LNCaP clone FGC (cell line): Measurements from ENCODE around the gene RABL6.
"Not testable (repeated sequence)": the region's sequence is repeated elsewhere in the genome, so short reads cannot be mapped to it uniquely, and the experiment has no call there.

Source experiments
- DNase-seq: peaks from one replicate; pipeline ENCODE4 v3.0.0-alpha.2; 2011; ENCODE audit warnings: low read depth
- H3K4me3 ChIP-seq: 2 replicates; pipeline ENCODE4 v1.5.1; 2011; ENCODE audit warnings: mild to moderate bottlenecking, low read depth, low read length, control low read depth
- TF ChIP-seq, protein P1 (sequence below): IDR thresholded peaks from 2 replicates; pipeline ENCODE4 v1.5.1; 2012; ENCODE audit warnings: mild to moderate bottlenecking; ENCODE audit not compliant: control insufficient read depth, insufficient read depth; ENCODE audit errors: extremely low read depth

Gene RABL6, protein sequence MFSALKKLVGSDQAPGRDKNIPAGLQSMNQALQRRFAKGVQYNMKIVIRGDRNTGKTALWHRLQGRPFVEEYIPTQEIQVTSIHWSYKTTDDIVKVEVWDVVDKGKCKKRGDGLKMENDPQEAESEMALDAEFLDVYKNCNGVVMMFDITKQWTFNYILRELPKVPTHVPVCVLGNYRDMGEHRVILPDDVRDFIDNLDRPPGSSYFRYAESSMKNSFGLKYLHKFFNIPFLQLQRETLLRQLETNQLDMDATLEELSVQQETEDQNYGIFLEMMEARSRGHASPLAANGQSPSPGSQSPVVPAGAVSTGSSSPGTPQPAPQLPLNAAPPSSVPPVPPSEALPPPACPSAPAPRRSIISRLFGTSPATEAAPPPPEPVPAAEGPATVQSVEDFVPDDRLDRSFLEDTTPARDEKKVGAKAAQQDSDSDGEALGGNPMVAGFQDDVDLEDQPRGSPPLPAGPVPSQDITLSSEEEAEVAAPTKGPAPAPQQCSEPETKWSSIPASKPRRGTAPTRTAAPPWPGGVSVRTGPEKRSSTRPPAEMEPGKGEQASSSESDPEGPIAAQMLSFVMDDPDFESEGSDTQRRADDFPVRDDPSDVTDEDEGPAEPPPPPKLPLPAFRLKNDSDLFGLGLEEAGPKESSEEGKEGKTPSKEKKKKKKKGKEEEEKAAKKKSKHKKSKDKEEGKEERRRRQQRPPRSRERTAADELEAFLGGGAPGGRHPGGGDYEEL

DNA sequence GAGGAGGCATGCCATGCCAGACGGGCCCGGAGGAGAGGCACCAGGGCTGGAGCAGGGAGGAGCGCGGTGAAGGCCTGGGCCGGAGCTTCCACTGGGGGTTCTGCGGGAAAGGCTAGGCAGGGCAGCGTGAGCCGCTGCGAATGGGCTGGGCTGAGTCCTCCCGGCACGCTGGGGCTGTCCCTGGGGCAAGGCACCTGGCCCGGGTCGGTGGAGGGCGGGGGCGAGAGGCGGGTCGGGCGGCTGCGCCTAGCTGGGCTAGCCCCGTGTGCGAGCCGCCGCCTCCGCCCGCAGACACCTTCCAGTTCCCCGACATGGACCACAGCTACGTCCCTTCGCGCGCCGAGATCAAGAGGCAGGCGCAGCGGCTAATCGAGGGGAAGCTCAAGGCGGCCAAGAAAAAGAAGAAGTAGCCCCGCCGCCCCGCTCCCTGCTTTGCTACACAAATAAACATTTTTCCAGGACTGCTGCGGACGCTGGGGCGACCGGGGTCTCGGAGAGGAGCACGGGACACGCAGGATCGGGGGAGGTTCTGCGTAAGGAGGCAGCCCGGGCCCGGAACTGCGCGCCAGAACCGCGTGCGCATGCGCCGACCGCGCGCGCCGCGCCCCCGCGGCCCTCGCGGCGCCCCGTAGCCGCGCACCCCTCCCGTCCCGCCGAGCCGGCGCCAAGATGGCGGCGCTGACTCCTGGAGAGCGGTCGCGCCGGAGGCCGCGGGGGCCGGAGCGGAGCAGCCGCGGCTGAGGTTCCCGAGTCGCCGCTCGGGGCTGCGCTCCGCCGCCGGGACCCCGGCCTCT, at the start of gene RABL6:
Gene RABL6 (plus strand): TSS at position 668 of the 794 bp plus-strand sequence. CDS start 249 bp downstream, outside the sequence.
- peak within 1 kb of the TSS; percentile 81 for H3K4me3 ChIP-seq
- TF ChIP-seq, protein P1, sequence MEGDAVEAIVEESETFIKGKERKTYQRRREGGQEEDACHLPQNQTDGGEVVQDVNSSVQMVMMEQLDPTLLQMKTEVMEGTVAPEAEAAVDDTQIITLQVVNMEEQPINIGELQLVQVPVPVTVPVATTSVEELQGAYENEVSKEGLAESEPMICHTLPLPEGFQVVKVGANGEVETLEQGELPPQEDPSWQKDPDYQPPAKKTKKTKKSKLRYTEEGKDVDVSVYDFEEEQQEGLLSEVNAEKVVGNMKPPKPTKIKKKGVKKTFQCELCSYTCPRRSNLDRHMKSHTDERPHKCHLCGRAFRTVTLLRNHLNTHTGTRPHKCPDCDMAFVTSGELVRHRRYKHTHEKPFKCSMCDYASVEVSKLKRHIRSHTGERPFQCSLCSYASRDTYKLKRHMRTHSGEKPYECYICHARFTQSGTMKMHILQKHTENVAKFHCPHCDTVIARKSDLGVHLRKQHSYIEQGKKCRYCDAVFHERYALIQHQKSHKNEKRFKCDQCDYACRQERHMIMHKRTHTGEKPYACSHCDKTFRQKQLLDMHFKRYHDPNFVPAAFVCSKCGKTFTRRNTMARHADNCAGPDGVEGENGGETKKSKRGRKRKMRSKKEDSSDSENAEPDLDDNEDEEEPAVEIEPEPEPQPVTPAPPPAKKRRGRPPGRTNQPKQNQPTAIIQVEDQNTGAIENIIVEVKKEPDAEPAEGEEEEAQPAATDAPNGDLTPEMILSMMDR = no peak
- DNase-seq = no peak

DNA sequence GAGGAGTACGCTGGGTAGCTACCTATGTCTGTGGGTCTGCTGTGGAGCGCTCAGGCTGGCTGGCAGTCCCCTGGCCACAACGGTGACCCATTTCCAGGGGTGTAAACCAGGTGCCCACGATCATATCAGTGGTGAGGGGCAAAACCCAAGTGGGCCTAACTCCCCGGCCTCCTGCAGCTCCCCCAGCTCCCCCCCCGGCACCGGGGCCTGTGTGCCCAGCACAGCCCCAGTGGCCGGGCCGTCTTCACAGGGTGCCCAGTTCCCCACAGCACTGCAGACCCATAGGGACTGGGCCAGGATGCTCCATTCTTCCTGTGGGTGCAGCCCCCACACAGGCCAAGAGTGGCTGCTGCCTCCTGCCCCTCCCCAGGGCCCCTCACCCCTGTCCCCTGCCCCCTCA, 48.7 kb upstream of the RABL6 start:
- TF ChIP-seq, protein P1 = no peak
- DNase-seq = no peak
- no peak overlapping the region for H3K4me3 ChIP-seq

DNA sequence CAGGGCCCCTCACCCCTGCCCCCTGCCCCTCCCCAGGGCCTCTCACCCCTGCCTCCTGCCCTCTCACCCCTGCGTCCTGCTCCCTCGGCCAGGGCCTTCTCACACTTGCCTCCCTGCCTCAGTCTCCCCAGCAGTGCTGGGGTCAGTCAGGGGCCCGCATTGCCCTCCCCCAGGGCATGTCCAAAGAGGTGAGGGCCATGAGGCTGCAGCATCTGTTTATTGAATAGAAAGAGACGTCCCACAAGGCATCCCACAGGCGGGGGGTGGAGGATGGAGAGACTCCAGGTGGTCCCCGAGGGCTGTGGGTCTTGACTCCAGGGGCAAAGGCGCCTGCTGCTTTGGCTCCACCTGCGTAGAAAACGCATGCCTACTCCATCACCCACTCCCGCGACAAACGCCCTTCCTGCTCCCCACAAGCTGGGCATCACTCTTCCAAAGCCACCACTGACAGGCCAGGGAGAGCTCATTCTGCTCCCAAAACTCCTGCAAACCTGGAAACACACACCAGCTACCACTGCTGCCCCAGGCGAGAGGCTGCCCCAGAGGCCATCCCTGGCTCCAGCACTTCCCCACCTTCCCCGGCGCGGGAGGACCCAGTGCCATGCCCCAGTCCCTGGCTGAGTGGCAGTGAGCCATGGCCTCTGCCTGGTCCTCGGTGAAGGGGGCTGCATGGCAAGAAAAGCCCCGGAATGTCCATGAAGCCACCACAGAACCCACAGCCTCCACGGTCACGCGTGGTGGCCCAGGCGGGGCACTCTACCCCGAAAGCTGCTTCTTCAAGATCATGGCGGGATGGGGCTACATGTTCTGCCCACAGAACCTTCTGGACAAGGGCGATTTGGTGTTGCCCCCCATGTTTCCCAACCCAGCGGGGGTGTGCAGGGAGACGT, 48.1 kb upstream of the RABL6 start:
- TF ChIP-seq, protein P1 = no peak
- H3K4me3 ChIP-seq = no peak overlapping the region
- no peak for DNase-seq

DNA sequence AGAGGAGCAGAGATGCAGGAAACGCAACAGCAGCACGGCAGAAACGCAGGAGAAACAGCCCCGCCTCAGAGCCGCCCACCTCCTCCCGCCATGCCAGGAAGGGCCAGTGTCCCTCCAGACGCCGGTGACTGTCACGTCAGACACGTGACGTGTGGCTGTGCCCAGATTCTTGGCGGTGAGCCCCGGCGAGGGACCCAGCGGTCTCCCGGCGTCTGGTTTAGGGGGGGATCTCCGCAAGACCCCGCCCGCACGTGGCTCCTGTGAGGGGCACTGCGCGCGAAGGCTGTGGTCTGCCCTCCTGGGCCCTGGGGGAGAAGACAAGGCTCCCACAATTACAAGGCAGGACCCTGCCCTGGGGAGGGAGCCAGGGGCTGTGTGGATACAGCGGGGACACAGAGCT, 47.3 kb upstream of the RABL6 start:
- TF ChIP-seq, protein P1 = no peak
- DNase-seq = no peak
- no peak overlapping the region for H3K4me3 ChIP-seq

DNA sequence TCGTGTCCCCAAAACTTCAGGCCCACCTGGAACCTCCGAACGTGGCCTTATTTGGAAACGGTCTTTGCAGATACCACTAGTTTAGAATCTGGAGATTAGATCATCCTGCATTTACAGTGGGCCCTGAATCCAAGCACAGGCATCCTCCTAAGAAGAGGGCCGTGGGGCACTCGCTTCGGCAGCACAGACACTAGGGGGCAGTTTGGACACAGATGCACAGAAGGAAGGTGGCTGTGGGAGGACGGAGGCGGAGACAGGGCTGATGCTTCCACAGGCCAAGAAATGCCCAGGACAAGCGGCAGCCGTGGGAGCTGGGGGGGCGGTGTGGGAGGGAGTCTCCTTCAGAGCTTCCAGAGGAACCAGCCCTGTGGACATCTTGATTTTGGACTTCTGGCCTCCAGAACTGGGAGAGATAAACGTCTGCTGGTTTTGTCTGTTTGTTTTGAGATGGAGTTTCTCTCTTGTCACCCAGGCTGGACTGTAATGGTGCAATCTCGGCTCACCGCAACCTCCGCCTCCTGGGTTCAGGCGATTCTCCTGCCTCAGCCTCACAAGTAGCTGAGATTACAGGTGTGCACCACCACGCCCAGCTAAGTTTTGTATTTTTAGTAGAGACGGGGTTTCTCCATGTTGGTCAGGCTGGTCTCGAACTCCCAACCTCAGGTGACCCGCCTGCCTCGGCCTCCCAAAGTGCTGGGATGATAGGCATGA, 46.8 kb upstream of the RABL6 start:
- not testable (repeated sequence) for H3K4me3 ChIP-seq, DNase-seq
- TF ChIP-seq, protein P1 = peak; percentile 75
